HG03558 (cell line): Measurements from ENCODE around the gene SIVA1.

Source experiments
- ATAC-seq: cut with Tn5 transposase; IDR thresholded peaks from one replicate; pipeline ENCODE4 v1.9.1; 2021; ENCODE audit warnings: moderate number of reproducible peaks; ENCODE audit not compliant: unreplicated experiment; ENCODE audit errors: extremely low read depth

The SIVA1 gene

GRCh38 chr14:104781271-104782077, 28.5 kb downstream of the SIVA1 start:
- no peak for ATAC-seq

GRCh38 chr14:104782086-104782807, 29.3 kb downstream of the SIVA1 start:
- no peak for ATAC-seq

GRCh38 chr14:104782808-104783139, 29.8 kb downstream of the SIVA1 start:
- no peak for ATAC-seq

GRCh38 chr14:104783484-104784217, 30.7 kb downstream of the SIVA1 start:
- no peak for ATAC-seq

GRCh38 chr14:104784218-104784568, 31.2 kb downstream of the SIVA1 start:
- ATAC-seq, result no peak

GRCh38 chr14:104784846-104785707, 32.1 kb downstream of the SIVA1 start:
- no peak for ATAC-seq

- no peak for ATAC-seq
These were observed 32.7 kb downstream of the SIVA1 start for GRCh38 chr14:104785708-104786080.

GRCh38 chr14:104786091-104786586, 33.2 kb downstream of the SIVA1 start:
- no peak for ATAC-seq

GRCh38 chr14:104786726-104787675, 34.1 kb downstream of the SIVA1 start:
- no peak for ATAC-seq

GRCh38 chr14:104787736-104788135, 34.8 kb downstream of the SIVA1 start:
- no peak for ATAC-seq

GRCh38 chr14:104788161-104788818, 35.3 kb downstream of the SIVA1 start:
- no peak for ATAC-seq

GRCh38 chr14:104788873-104789663, 36.1 kb downstream of the SIVA1 start:
- no peak for ATAC-seq

GRCh38 chr14:104789752-104790743, 37.1 kb downstream of the SIVA1 start:
- no peak for ATAC-seq

GRCh38 chr14:104791425-104791824, 38.5 kb downstream of the SIVA1 start:
- ATAC-seq, result no peak

- ATAC-seq, result no peak
These were observed 39.3 kb downstream of the SIVA1 start for GRCh38 chr14:104792101-104792884.
